Measurements from ENCODE around the gene KSR1.
"Not testable (repeated sequence)": the region's sequence is repeated elsewhere in the genome, so short reads cannot be mapped to it uniquely, and the experiment has no call there.

GRCh38 chr17:27425571-27425970 is 30.7 kb upstream of the KSR1 start:
- not testable (repeated sequence) for TF ChIP-seq POU2F2 (IDR thresholded peaks at IDR 0.05; ENCODE audit: borderline replicate concordance, low read depth, low read length); ZNF384 (IDR thresholded peaks at IDR 0.05; ENCODE audit: borderline replicate concordance, low read depth, low read length); SIN3A (IDR thresholded peaks at IDR 0.05; ENCODE audit: low read depth, low read length); NRF1 (conservative IDR thresholded peaks at IDR 0.05; ENCODE audit: low read depth, low read length); CTCF (IDR thresholded peaks at IDR 0.05 in 2 of 3, conservative IDR thresholded peaks at IDR 0.05 in 1 of 3; ENCODE audit: control insufficient read depth in 2 of 3, extremely low read depth in 1 of 3, insufficient read depth in 1 of 3, low read depth in 3 of 3, low read length in 3 of 3); RCOR1 (conservative IDR thresholded peaks at IDR 0.05; ENCODE audit: low read depth, low read length)
- TF ChIP-seq, protein P1, sequence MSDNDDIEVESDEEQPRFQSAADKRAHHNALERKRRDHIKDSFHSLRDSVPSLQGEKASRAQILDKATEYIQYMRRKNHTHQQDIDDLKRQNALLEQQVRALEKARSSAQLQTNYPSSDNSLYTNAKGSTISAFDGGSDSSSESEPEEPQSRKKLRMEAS (IDR thresholded peaks at IDR 0.05; ENCODE audit: low read depth, low read length), result not testable (repeated sequence)

All from GM12878 (cell line).